Activated CD8-positive, alpha-beta T cell treated with anti-CD3 and anti-CD28 coated beads for 36 hours (primary cell): ENCODE data around the gene LRPAP1. TPM values are rescaled to one million over a fixed set of nuclear protein-coding genes. Genes with fewer than 3 reads are reported as not detected.

ENCODE experiments used
- ATAC-seq: fragments of 200-7000 bp; cut with Tn5 transposase; one replicate; pipeline ENCODE4 v1.10.0; 2021; ENCODE audit warnings: mild to moderate bottlenecking, moderate library complexity
- CTCF ChIA-PET: fragments of 350-600 bp; sonication (Branson Sonifier 250); formaldehyde crosslinking; loops from one replicate; lab custom pipeline; 2021; ENCODE audit warnings: antibody characterized with exemption; lab: Charles Lee
- POLR2A ChIA-PET: fragments of 350-600 bp; sonication (Branson Sonifier 250); formaldehyde crosslinking; loops from one replicate; lab custom pipeline; 2021; ENCODE audit warnings: antibody characterized with exemption; lab: Charles Lee
- DNase-seq: peaks from one replicate; pipeline ENCODE4 v3.0.0-alpha.2; 2020
- H3K27ac Mint-ChIP-seq: one replicate; pipeline ENCODE4 v1.8.0; 2021; ENCODE audit warnings: mild to moderate bottlenecking, mixed read lengths
- H3K27me3 Mint-ChIP-seq: one replicate; pipeline ENCODE4 v1.8.0; 2021; ENCODE audit warnings: mixed read lengths
- H3K36me3 Mint-ChIP-seq: one replicate; pipeline ENCODE4 v1.8.0; 2021; ENCODE audit warnings: low read depth, mixed read lengths
- H3K4me1 Mint-ChIP-seq: one replicate; pipeline ENCODE4 v1.8.0; 2021; ENCODE audit warnings: low read depth, mixed read lengths
- H3K4me3 Mint-ChIP-seq: one replicate; pipeline ENCODE4 v1.8.0; 2021; ENCODE audit warnings: mild to moderate bottlenecking, moderate library complexity, mixed read lengths
- H3K9me3 Mint-ChIP-seq: one replicate; pipeline ENCODE4 v1.8.0; 2021; ENCODE audit warnings: mixed read lengths
- CTCF ChIP-seq: fragments of 200-600 bp; IDR thresholded peaks from one replicate; pipeline ENCODE4 v1.8.0; 2022; ENCODE audit warnings: antibody characterized with exemption, mild to moderate bottlenecking
- intact Hi-C: fragments of 100-400 bp; cut with micrococcal nuclease; formaldehyde crosslinking; loops from one replicate; pipeline ENCODE4 v1.10.0; 2022
- total RNA-seq, 2 experiments: library from RNA; stranded (reverse); gene quantifications; one replicate each; pipeline ENCODE4 v1.2.3, GENCODE V29; 2021

LRPAP1 gene
- total RNA-seq, 2 experiments from 2014 or later: 46.0 to 49.8 TPM

- Mint-ChIP-seq H3K9me3 (no peaks in the 10 kb centered on the region), H3K4me1 (no peaks in the 10 kb centered on the region), H3K27ac (no peak overlapping the region), H3K4me3 (no peak overlapping the region), H3K36me3 (no peaks in the 10 kb centered on the region), H3K27me3 (peaks cover 10% of the 10 kb centered on the region)
- POLR2A ChIA-PET: no interaction called here
- no peak for TF ChIP-seq CTCF
- no peak for DNase-seq
- intact Hi-C loops: no loop called here
- CTCF ChIA-PET: no interaction called here
- ATAC-seq: no peak
Measured at GRCh38 chr4:3464349-3464905, 67.8 kb downstream of the LRPAP1 start.

- ChIA-PET POLR2A (no interaction called here), CTCF (no interaction called here)
- H3K27ac Mint-ChIP-seq: no peak overlapping the region
- ATAC-seq (no peak), DNase-seq (no peak)
- H3K9me3 Mint-ChIP-seq: no peaks in the 10 kb centered on the region
- no peak for TF ChIP-seq CTCF
- H3K4me1 Mint-ChIP-seq: no peaks in the 10 kb centered on the region
- intact Hi-C loops: no loop called here
- H3K27me3 Mint-ChIP-seq: peaks cover 10% of the 10 kb centered on the region
- H3K36me3 Mint-ChIP-seq: no peaks in the 10 kb centered on the region
- H3K4me3 Mint-ChIP-seq: no peak overlapping the region
Measured at GRCh38 chr4:3463556-3464348, 68.5 kb downstream of the LRPAP1 start.

- no peak for DNase-seq
- H3K4me1 Mint-ChIP-seq: no peaks in the 10 kb centered on the region
- peaks cover 10% of the 10 kb centered on the region for H3K27me3 Mint-ChIP-seq
- H3K27ac Mint-ChIP-seq: no peak within 1 kb of the TSS
- intact Hi-C loops: no loop called here
- no peak within 1 kb of the TSS for H3K4me3 Mint-ChIP-seq
- H3K9me3 Mint-ChIP-seq: no peaks in the 10 kb centered on the region
- POLR2A ChIA-PET: no interaction called here
- CTCF ChIA-PET: no interaction called here
- ATAC-seq: no peak
- no peaks in the 10 kb centered on the region for H3K36me3 Mint-ChIP-seq
- no peak for TF ChIP-seq CTCF
Measured at GRCh38 chr4:3462790-3463415, 69.3 kb downstream of the LRPAP1 start, which contains the start of gene DOK7. Gene DOK7, plus strand, starts transcription at chr4:3463306. Its CDS starts 70 bp downstream, at chr4:3463376.

GRCh38 chr4:3462321-3462789 lies 69.9 kb downstream of the LRPAP1 start:
- TF ChIP-seq CTCF: no peak
- Mint-ChIP-seq H3K9me3 (no peaks in the 10 kb centered on the region), H3K4me1 (no peaks in the 10 kb centered on the region), H3K36me3 (no peaks in the 10 kb centered on the region), H3K27me3 (peaks cover 10% of the 10 kb centered on the region), H3K27ac (no peak overlapping the region), H3K4me3 (no peak overlapping the region)
- DNase-seq (no peak), ATAC-seq (no peak)
- ChIA-PET POLR2A (no interaction called here), CTCF (no interaction called here)
- intact Hi-C loops: no loop called here
